RWPE2 (cell line): ENCODE results near the gene SMIM12.
A peak's percentile ranks its signal among the peaks of the same experiment; 100 is the strongest.

Experiments used
- ATAC-seq: fragments of 200-7000 bp; cut with Tn5 transposase; 3 replicates; pipeline ENCODE4 v1.9.1; 2021; ENCODE audit warnings: low read depth
- DNase-seq: peaks from one replicate; pipeline ENCODE4 v3.0.0-alpha.2; 2020; ENCODE audit warnings: low spot score
- H3K27ac ChIP-seq: fragments of 450-650 bp; 2 replicates; pipeline ENCODE4 v1.5.1; 2017; ENCODE audit warnings: mild to moderate bottlenecking; ENCODE audit not compliant: poor library complexity, severe bottlenecking
- H3K27me3 ChIP-seq: fragments of 250-450 bp; sonication (Bioruptor Pico); 2 replicates; pipeline ENCODE4 v1.5.1; 2021; ENCODE audit warnings: mild to moderate bottlenecking, moderate library complexity; ENCODE audit not compliant: insufficient read depth, poor library complexity, severe bottlenecking
- H3K36me3 ChIP-seq: fragments of 250-450 bp; sonication (Bioruptor Pico); 2 replicates; pipeline ENCODE4 v1.5.1; 2020; ENCODE audit warnings: low read depth, mild to moderate bottlenecking, moderate library complexity
- H3K4me1 ChIP-seq: fragments of 250-450 bp; sonication (Bioruptor Pico); 2 replicates; pipeline ENCODE4 v1.5.1; 2021; ENCODE audit warnings: mild to moderate bottlenecking, moderate library complexity; ENCODE audit not compliant: insufficient read depth, poor library complexity, severe bottlenecking
- H3K4me3 ChIP-seq: fragments of 250-450 bp; sonication (Bioruptor Pico); 2 replicates; pipeline ENCODE4 v1.5.1; 2021; ENCODE audit warnings: mild to moderate bottlenecking, moderate library complexity; ENCODE audit not compliant: severe bottlenecking
- H3K9me3 ChIP-seq: fragments of 250-450 bp; sonication (Bioruptor Pico); 2 replicates; pipeline ENCODE4 v1.5.1; 2021; ENCODE audit warnings: mild to moderate bottlenecking, moderate library complexity; ENCODE audit not compliant: severe bottlenecking
- CTCF ChIP-seq: fragments of 450-650 bp; IDR thresholded peaks from one replicate; pipeline ENCODE4 v1.5.1; 2017; ENCODE audit warnings: mild to moderate bottlenecking, moderate library complexity; ENCODE audit not compliant: poor library complexity, severe bottlenecking

Gene SMIM12

GRCh38 chr1:34865981-34866761 is 6.6 kb upstream of the SMIM12 start:
- Histone ChIP-seq H3K36me3 (no peaks in the 10 kb centered on the region), H3K4me1 (no peaks in the 10 kb centered on the region), H3K27me3 (no peaks in the 10 kb centered on the region), H3K27ac (peak overlapping the region; percentile 18), H3K9me3 (no peaks in the 10 kb centered on the region), H3K4me3 (peak overlapping the region; percentile 57)
- peak; percentile 94 for TF ChIP-seq CTCF
- ATAC-seq (peak; percentile 69), DNase-seq (no peak)

DNA sequence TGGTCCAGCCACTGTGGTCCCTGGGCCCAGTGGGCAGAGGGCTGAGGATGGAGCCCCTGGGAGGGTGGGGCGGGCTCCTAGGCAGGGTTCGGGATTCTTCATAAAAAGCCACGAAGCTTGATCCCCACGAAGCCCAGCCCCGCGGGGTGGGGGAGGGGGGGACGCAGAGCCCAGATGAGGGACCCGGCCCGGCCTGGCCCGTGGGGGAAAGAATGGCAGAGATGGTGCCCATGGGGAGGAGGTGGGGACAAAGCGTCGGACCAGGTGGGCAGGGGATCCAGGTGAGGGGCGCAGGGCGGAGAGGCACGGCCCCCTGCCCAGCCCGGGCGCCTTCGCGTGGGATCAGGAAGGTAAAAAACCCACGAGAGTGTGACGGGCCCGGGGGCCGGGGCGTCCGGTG is 6.0 kb upstream of the SMIM12 start:
- Histone ChIP-seq H3K4me3 (peak overlapping the region; percentile 57), H3K4me1 (no peaks in the 10 kb centered on the region), H3K27me3 (no peaks in the 10 kb centered on the region), H3K9me3 (no peaks in the 10 kb centered on the region), H3K27ac (peak overlapping the region; percentile 18), H3K36me3 (no peaks in the 10 kb centered on the region)
- DNase-seq (no peak), ATAC-seq (no peak)
- no peak for TF ChIP-seq CTCF

- H3K9me3 ChIP-seq: no peaks in the 10 kb centered on the region
- ATAC-seq (no peak), DNase-seq (no peak)
- H3K27ac ChIP-seq: no peak overlapping the region
- H3K4me1 ChIP-seq: no peaks in the 10 kb centered on the region
- H3K36me3 ChIP-seq: no peaks in the 10 kb centered on the region
- no peaks in the 10 kb centered on the region for H3K27me3 ChIP-seq
- TF ChIP-seq CTCF: no peak
- H3K4me3 ChIP-seq: no peak overlapping the region
Measured at GRCh38 chr1:34864759-34865158, 5.2 kb upstream of the SMIM12 start.

DNA sequence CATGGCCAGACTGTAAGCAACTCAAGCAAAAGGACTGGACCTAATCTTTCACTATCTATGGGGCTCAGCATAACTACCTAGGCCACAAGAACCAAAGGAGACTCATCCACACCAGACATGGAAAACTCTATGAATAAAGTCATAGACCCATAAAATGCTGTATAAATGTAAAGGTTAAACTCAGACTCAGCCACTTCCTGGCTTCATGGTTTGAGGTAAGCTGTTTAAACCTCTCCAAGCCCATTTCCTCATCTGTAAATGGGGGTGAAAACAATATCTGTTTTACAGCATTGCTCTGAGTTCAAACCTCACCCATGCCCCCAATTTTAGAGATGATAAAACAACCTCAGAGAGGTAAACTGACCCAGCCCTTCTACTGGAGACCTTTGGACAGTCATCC is 4.0 kb upstream of the SMIM12 start:
- ATAC-seq: no peak
- H3K9me3 ChIP-seq: no peaks in the 10 kb centered on the region
- peaks cover 2% of the 10 kb centered on the region for H3K4me1 ChIP-seq
- H3K27ac ChIP-seq: no peak overlapping the region
- H3K4me3 ChIP-seq: no peak overlapping the region
- no peaks in the 10 kb centered on the region for H3K27me3 ChIP-seq
- no peak for TF ChIP-seq CTCF
- DNase-seq: no peak
- no peaks in the 10 kb centered on the region for H3K36me3 ChIP-seq

- Histone ChIP-seq H3K36me3 (peaks cover 25% of the 10 kb centered on the region), H3K27me3 (no peaks in the 10 kb centered on the region), H3K4me3 (peak overlapping the region; percentile 70), H3K4me1 (peaks cover 6% of the 10 kb centered on the region), H3K27ac (peak overlapping the region; percentile 49), H3K9me3 (no peaks in the 10 kb centered on the region)
- ATAC-seq (peak; percentile 40), DNase-seq (no peak)
- TF ChIP-seq CTCF: no peak
Measured at GRCh38 chr1:34858901-34859445, 576 bp downstream of the SMIM12 start.
